ENCODE data around the gene AHCYL2.

- TF ChIP-seq POLR2AphosphoS5 (IDR thresholded peaks at IDR 0.05; ENCODE audit: low read depth, low read length) (no peak), REST (IDR thresholded peaks at IDR 0.05; ENCODE audit: insufficient read depth in 1 of 2, low read depth in 2 of 2, low read length in 2 of 2) (0 out of 4 replicates have a peak, but pooled peaks of 1 of the 2 experiments have one; percentile 3), SIN3A (IDR thresholded peaks at IDR 0.05; ENCODE audit: borderline replicate concordance, insufficient read depth, low read length) (no peak), TAF1 (IDR thresholded peaks at IDR 0.05; ENCODE audit: borderline replicate concordance, insufficient read depth, low read length) (no peak), FOXP2 (optimal IDR thresholded peaks at IDR 0.05; ENCODE audit: borderline replicate concordance, extremely low read depth, extremely low read length, insufficient read depth) (no peak)
Measured at GRCh38 chr7:129189661-129190310, 35.0 kb upstream of the AHCYL2 start.

Data from PFSK-1 (cell line).